ENCODE results near the gene SEC16B. TPM values are rescaled to one million over a fixed set of nuclear protein-coding genes. Genes with fewer than 3 reads are reported as not detected.

Gene SEC16B
- total and polyA plus RNA-seq, 2 of the 13 experiments (the other 11 are each of a cell fraction or from before 2014, with no cell fraction given) = 4.6 to 5.8 TPM

DNA sequence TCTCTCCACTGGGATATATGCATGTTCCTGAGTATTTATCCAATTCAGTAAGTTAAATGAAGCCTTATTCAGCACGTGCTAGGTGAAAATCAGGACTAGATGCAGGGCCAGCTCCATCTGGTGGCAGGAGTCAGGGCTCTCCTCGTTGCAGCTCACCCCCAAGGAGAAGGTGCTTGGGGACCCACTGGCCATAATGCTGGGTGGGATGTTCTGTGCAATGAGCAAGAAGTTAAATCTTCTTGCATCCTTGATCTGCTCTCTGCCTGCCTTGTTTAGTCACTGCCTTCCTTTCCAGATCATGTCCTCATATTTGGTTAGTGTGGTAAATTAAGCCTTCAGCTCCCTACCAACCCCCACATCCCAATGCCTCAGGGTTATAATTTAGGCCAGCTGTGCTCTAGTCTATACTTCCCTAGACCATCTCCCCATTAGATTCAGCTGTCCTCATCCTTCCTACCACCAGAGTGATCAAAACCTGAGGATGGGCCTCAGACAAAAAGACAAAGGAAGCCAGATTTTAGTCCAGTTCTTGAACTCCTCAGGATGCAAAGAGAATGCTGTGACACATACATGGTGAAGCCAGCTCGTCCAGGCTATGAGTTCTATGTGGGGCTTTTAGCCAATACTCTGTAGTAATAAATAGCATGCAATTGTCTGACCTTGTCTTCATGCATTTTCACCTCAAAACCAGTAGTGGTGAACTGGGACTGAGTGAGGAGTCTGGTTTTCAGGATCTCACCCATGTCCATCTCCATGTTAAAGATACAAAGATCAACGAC, 55.9 kb downstream of the SEC16B start (continued):
- TF ChIP-seq ZNF839 (CRISPR knock-in tag; IDR thresholded peaks at IDR 0.05; ENCODE audit: borderline replicate concordance) (no peak), MYNN (CRISPR knock-in tag; IDR thresholded peaks at IDR 0.05; ENCODE audit: low read depth) (no peak), DPF2 (CRISPR knock-in tag; IDR thresholded peaks at IDR 0.05; ENCODE audit: borderline replicate concordance, low read depth) (no peak), BHLHE40 (IDR thresholded peaks at IDR 0.05; ENCODE audit: low read length) (0 out of 2 replicates have a peak, but pooled peaks have one; percentile 45), ZNF24 (IDR thresholded peaks at IDR 0.05) (no peak), KDM3A (CRISPR knock-in tag; IDR thresholded peaks at IDR 0.05; ENCODE audit: low read depth) (no peak), STAG1 (CRISPR knock-in tag; IDR thresholded peaks at IDR 0.05) (peak; percentile 71), SUZ12 (IDR thresholded peaks at IDR 0.05; ENCODE audit: low read depth, low read length) (no peak), NFIB (CRISPR knock-in tag; IDR thresholded peaks at IDR 0.05; ENCODE audit: borderline replicate concordance) (no peak), ETV5 (CRISPR knock-in tag; IDR thresholded peaks at IDR 0.05; ENCODE audit: borderline replicate concordance) (no peak)
- TF ChIP-seq, protein P1, sequence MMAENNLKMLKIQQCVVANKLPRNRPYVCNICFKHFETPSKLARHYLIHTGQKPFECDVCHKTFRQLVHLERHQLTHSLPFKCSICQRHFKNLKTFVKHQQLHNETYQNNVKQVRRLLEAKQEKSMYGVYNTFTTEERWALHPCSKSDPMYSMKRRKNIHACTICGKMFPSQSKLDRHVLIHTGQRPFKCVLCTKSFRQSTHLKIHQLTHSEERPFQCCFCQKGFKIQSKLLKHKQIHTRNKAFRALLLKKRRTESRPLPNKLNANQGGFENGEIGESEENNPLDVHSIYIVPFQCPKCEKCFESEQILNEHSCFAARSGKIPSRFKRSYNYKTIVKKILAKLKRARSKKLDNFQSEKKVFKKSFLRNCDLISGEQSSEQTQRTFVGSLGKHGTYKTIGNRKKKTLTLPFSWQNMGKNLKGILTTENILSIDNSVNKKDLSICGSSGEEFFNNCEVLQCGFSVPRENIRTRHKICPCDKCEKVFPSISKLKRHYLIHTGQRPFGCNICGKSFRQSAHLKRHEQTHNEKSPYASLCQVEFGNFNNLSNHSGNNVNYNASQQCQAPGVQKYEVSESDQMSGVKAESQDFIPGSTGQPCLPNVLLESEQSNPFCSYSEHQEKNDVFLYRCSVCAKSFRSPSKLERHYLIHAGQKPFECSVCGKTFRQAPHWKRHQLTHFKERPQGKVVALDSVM (CRISPR knock-in tag; IDR thresholded peaks at IDR 0.05) = no peak

DNA sequence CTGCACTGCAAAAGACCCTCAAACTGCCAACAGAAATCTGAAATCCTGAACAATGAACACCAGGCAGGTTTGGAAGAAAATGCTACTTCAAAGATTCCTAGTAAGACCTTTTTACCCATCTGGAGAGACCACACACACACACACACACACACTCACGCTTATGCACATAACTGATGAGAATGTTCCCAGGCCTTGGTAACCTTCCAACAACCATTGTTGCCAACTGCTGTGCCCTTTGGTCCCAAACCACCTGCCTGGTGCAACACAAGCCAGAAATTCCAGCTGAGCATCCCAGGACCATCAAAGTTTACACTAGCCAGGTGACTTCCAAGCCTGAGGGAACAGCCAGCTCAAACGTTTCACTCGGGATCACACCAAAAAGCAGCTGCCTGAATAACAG, 56.9 kb downstream of the SEC16B start:
- no peaks in the 10 kb centered on the region for H3K79me2 ChIP-seq (ENCODE audit: insufficient read depth, low read length)
- no peak for ATAC-seq
- TF ChIP-seq HCFC1 (IDR thresholded peaks at IDR 0.05; ENCODE audit: low read depth, low read length) = no peak
- peaks cover 17% of the 10 kb centered on the region for H3K4me1 ChIP-seq (ENCODE audit: insufficient read depth, low read length)
- no peaks in the 10 kb centered on the region for H4K20me1 ChIP-seq (ENCODE audit: insufficient read depth, low read length)
- no peaks in the 10 kb centered on the region for H3K36me3 ChIP-seq (replicated peaks in 1 of 2; ENCODE audit: control insufficient read depth in 1 of 2, insufficient read depth in 2 of 2, low read length in 2 of 2)
- in situ Hi-C loops (cut with HindIII; ENCODE audit: extremely low pct_ligation_motif_present, low pct_unique_long_range_greater_than_20kb) = no loop called here
- no peaks in the 10 kb centered on the region for H3K9me3 ChIP-seq (ENCODE audit: low read length)
- FAIRE-seq = no peak
- WGBS (ENCODE audit: low lambda C conversion rate) = 17% methylated on average over 3 of the region's 3 CpGs
- BruUV-seq (replicated peaks) = no TSS peak
- intact Hi-C loops (cut with micrococcal nuclease; ENCODE audit: unreplicated experiment) = no loop called here
- CTCF ChIA-PET (ENCODE audit: low intra/inter-chr PET ratio, low total read pairs) = no interaction called here
- no peak overlapping the region for H3K9ac ChIP-seq (ENCODE audit: insufficient read depth, low read depth, low read length)
- no peak overlapping the region for H2AFZ ChIP-seq (ENCODE audit: low read length)
- DNase-seq (ENCODE audit: low spot score) = peak; percentile 10
- H3K4me2 ChIP-seq (ENCODE audit: low read depth, low read length) = no peak overlapping the region
- POLR2A ChIA-PET = no interaction called here
- H3K27ac ChIP-seq (ENCODE audit: extremely low read length, insufficient read depth, low read length) = no peak overlapping the region
- no peaks in the 10 kb centered on the region for H3K27me3 ChIP-seq (ENCODE audit: control insufficient read depth in 1 of 2, insufficient read depth in 2 of 2, low read length in 2 of 2)
- no peak overlapping the region for H3K4me3 ChIP-seq (replicated peaks in 1 of 3; ENCODE audit: insufficient read depth in 1 of 3, low read depth in 2 of 3, low read length in 3 of 3)

All from HepG2 (cell line).